Mesendoderm (in vitro differentiated cells): ENCODE measurements around the gene USH1C.

ENCODE experiments used
- DNase-seq: peaks from one replicate; pipeline ENCODE4 v3.0.0; 2013
- H2AK5ac ChIP-seq: 2 replicates; pipeline ENCODE4 v1.6.1; 2013; ENCODE audit warnings: low read length, inconsistent platforms
- H2BK120ac ChIP-seq: 2 replicates; pipeline ENCODE4 v1.6.1; 2013; ENCODE audit warnings: low read depth, mild to moderate bottlenecking, low read length, moderate library complexity, mixed read lengths
- H2BK15ac ChIP-seq: replicated peaks from 2 replicates; pipeline ENCODE4 v1.6.1; 2013; ENCODE audit warnings: low read depth, mild to moderate bottlenecking, moderate library complexity
- H2BK5ac ChIP-seq: 2 replicates; pipeline ENCODE4 v1.6.1; 2013; ENCODE audit warnings: low read length, inconsistent platforms
- H3K18ac ChIP-seq: 2 replicates; pipeline ENCODE4 v1.6.1; 2013; ENCODE audit warnings: mild to moderate bottlenecking, low read length, mixed read lengths
- H3K23ac ChIP-seq: one replicate; pipeline ENCODE4 v1.6.1; 2013; ENCODE audit warnings: low read length
- H3K27ac ChIP-seq: 2 replicates; pipeline ENCODE4 v1.5.1; 2013; ENCODE audit warnings: low read depth, mild to moderate bottlenecking, inconsistent platforms, low read length, moderate library complexity
- H3K27me3 ChIP-seq: 2 replicates; pipeline ENCODE4 v1.6.1; 2013; ENCODE audit warnings: low read length, control low read depth, mild to moderate bottlenecking, inconsistent platforms; ENCODE audit not compliant: insufficient read depth, poor library complexity
- H3K36me3 ChIP-seq: 2 replicates; pipeline ENCODE4 v1.6.1; 2013; ENCODE audit warnings: low read length, inconsistent platforms; ENCODE audit not compliant: control insufficient read depth, insufficient read depth
- H3K4ac ChIP-seq: one replicate; pipeline ENCODE4 v1.6.1; 2013; ENCODE audit warnings: low read depth, mild to moderate bottlenecking, low read length, moderate library complexity
- H3K4me1 ChIP-seq: 2 replicates; pipeline ENCODE4 v1.6.1; 2013; ENCODE audit warnings: low read depth, low read length, inconsistent platforms; ENCODE audit not compliant: control insufficient read depth
- H3K4me2 ChIP-seq: 2 replicates; pipeline ENCODE4 v1.6.1; 2013; ENCODE audit warnings: low read length
- H3K4me3 ChIP-seq: 2 replicates; pipeline ENCODE4 v1.5.1; 2013; ENCODE audit warnings: mild to moderate bottlenecking, low read length
- H3K56ac ChIP-seq: one replicate; pipeline ENCODE4 v1.6.1; 2013; ENCODE audit warnings: low read length
- H3K79me1 ChIP-seq: 2 replicates; pipeline ENCODE4 v1.6.1; 2013; ENCODE audit warnings: low read length, inconsistent platforms
- H3K79me2 ChIP-seq: 2 replicates; pipeline ENCODE4 v1.6.1; 2013; ENCODE audit warnings: mild to moderate bottlenecking, low read length; ENCODE audit not compliant: control insufficient read depth, insufficient read depth
- H3K9ac ChIP-seq: 2 replicates; pipeline ENCODE4 v1.6.1; 2013; ENCODE audit warnings: low read length, inconsistent platforms
- H4K5ac ChIP-seq: one replicate; pipeline ENCODE4 v1.6.1; 2013; ENCODE audit warnings: low read length
- H4K8ac ChIP-seq: one replicate; pipeline ENCODE4 v1.6.1; 2013; ENCODE audit warnings: low read depth, mild to moderate bottlenecking, control low read depth, low read length, moderate library complexity
- WGBS: extraction: QIAGEN DNeasy Blood & Tissue Kit; methylation state at CpG from one replicate; pipeline ENCODE4 v1.1.7; 2013; ENCODE audit warnings: low lambda C conversion rate, missing lambda C conversion rate; ENCODE audit not compliant: insufficient coverage; ENCODE audit errors: extremely low coverage; 5-methylcytosine and 5-hydroxymethylcytosine counted together

The USH1C gene

GRCh38 chr11:17578958-17579357 is 34.7 kb upstream of the USH1C start:
- H3K79me2 ChIP-seq: no peaks in the 10 kb centered on the region
- H3K79me1 ChIP-seq: no peaks in the 10 kb centered on the region
- no peaks in the 10 kb centered on the region for H3K27me3 ChIP-seq
- no peak overlapping the region for H3K9ac ChIP-seq
- H2BK5ac ChIP-seq: no peak overlapping the region
- no peak overlapping the region for H3K4ac ChIP-seq
- no peak overlapping the region for H4K5ac ChIP-seq
- no peak overlapping the region for H4K8ac ChIP-seq
- no peak overlapping the region for H2BK120ac ChIP-seq
- no peak overlapping the region for H3K27ac ChIP-seq
- no peak overlapping the region for H3K4me2 ChIP-seq
- H3K36me3 ChIP-seq: no peaks in the 10 kb centered on the region
- no peak for DNase-seq
- no peak overlapping the region for H2BK15ac ChIP-seq
- no peak overlapping the region for H3K56ac ChIP-seq
- H2AK5ac ChIP-seq: no peak overlapping the region
- no peak overlapping the region for H3K18ac ChIP-seq
- WGBS: no CpG with 5 or more reads among the region's 8 CpGs
- H3K23ac ChIP-seq: no peak overlapping the region
- no peak overlapping the region for H3K4me3 ChIP-seq
- no peaks in the 10 kb centered on the region for H3K4me1 ChIP-seq

GRCh38 chr11:17578296-17578695 is 34.1 kb upstream of the USH1C start:
- Histone ChIP-seq H3K56ac (no peak overlapping the region), H2BK15ac (no peak overlapping the region), H3K36me3 (no peaks in the 10 kb centered on the region), H2AK5ac (no peak overlapping the region), H3K27ac (no peak overlapping the region), H3K4me3 (no peak overlapping the region), H3K4me1 (no peaks in the 10 kb centered on the region), H4K8ac (no peak overlapping the region), H3K27me3 (no peaks in the 10 kb centered on the region), H3K79me1 (no peaks in the 10 kb centered on the region), H4K5ac (no peak overlapping the region), H3K18ac (no peak overlapping the region), H2BK5ac (no peak overlapping the region), H3K4me2 (no peak overlapping the region), H3K23ac (no peak overlapping the region), H3K9ac (no peak overlapping the region), H2BK120ac (no peak overlapping the region), H3K4ac (no peak overlapping the region), H3K79me2 (no peaks in the 10 kb centered on the region)
- WGBS: no CpG with 5 or more reads among the region's 11 CpGs
- no peak for DNase-seq

- H3K4ac ChIP-seq: no peak overlapping the region
- no peaks in the 10 kb centered on the region for H3K79me1 ChIP-seq
- H4K5ac ChIP-seq: no peak overlapping the region
- WGBS: no CpG with 5 or more reads among the region's 16 CpGs
- H3K79me2 ChIP-seq: no peaks in the 10 kb centered on the region
- H4K8ac ChIP-seq: no peak overlapping the region
- DNase-seq: no peak
- H3K27me3 ChIP-seq: no peaks in the 10 kb centered on the region
- H3K4me3 ChIP-seq: no peak overlapping the region
- no peak overlapping the region for H3K56ac ChIP-seq
- no peaks in the 10 kb centered on the region for H3K4me1 ChIP-seq
- no peak overlapping the region for H3K27ac ChIP-seq
- no peak overlapping the region for H3K9ac ChIP-seq
- no peak overlapping the region for H3K18ac ChIP-seq
- no peak overlapping the region for H2AK5ac ChIP-seq
- no peak overlapping the region for H3K23ac ChIP-seq
- no peak overlapping the region for H2BK15ac ChIP-seq
- no peak overlapping the region for H3K4me2 ChIP-seq
- no peak overlapping the region for H2BK5ac ChIP-seq
- H2BK120ac ChIP-seq: no peak overlapping the region
- H3K36me3 ChIP-seq: no peaks in the 10 kb centered on the region
These were observed 31.5 kb upstream of the USH1C start for GRCh38 chr11:17575431-17576425.

GRCh38 chr11:17574141-17575091 is 30.2 kb upstream of the USH1C start:
- H3K27me3 ChIP-seq: no peaks in the 10 kb centered on the region
- H2AK5ac ChIP-seq: no peak overlapping the region
- no peaks in the 10 kb centered on the region for H3K4me1 ChIP-seq
- H4K5ac ChIP-seq: no peak overlapping the region
- H3K18ac ChIP-seq: no peak overlapping the region
- no peak overlapping the region for H3K4me3 ChIP-seq
- no peak for DNase-seq
- H3K27ac ChIP-seq: no peak overlapping the region
- no peak overlapping the region for H2BK15ac ChIP-seq
- WGBS: no CpG with 5 or more reads among the region's 9 CpGs
- H3K23ac ChIP-seq: no peak overlapping the region
- no peak overlapping the region for H4K8ac ChIP-seq
- H3K4ac ChIP-seq: no peak overlapping the region
- H2BK5ac ChIP-seq: no peak overlapping the region
- H3K36me3 ChIP-seq: no peaks in the 10 kb centered on the region
- H3K79me1 ChIP-seq: no peaks in the 10 kb centered on the region
- H3K56ac ChIP-seq: no peak overlapping the region
- no peak overlapping the region for H2BK120ac ChIP-seq
- H3K9ac ChIP-seq: no peak overlapping the region
- H3K4me2 ChIP-seq: no peak overlapping the region
- no peaks in the 10 kb centered on the region for H3K79me2 ChIP-seq

- no peak overlapping the region for H3K4me2 ChIP-seq
- H2AK5ac ChIP-seq: no peak overlapping the region
- WGBS: no CpG with 5 or more reads among the region's 3 CpGs
- H3K27ac ChIP-seq: no peak overlapping the region
- no peak overlapping the region for H3K56ac ChIP-seq
- no peak overlapping the region for H3K18ac ChIP-seq
- no peaks in the 10 kb centered on the region for H3K79me2 ChIP-seq
- H4K5ac ChIP-seq: no peak overlapping the region
- no peak overlapping the region for H4K8ac ChIP-seq
- H3K4me1 ChIP-seq: no peaks in the 10 kb centered on the region
- H3K4me3 ChIP-seq: no peak overlapping the region
- no peak overlapping the region for H2BK5ac ChIP-seq
- H3K9ac ChIP-seq: no peak overlapping the region
- H2BK15ac ChIP-seq: no peak overlapping the region
- H3K36me3 ChIP-seq: no peaks in the 10 kb centered on the region
- no peaks in the 10 kb centered on the region for H3K79me1 ChIP-seq
- H3K27me3 ChIP-seq: no peaks in the 10 kb centered on the region
- no peak overlapping the region for H3K4ac ChIP-seq
- no peak for DNase-seq
- no peak overlapping the region for H2BK120ac ChIP-seq
- no peak overlapping the region for H3K23ac ChIP-seq
These were observed 29.3 kb upstream of the USH1C start for GRCh38 chr11:17573526-17573925.
